Embryonic facial prominence (tissue), 1 donor: ENCODE measurements around the gene GTF3C1.

ENCODE experiments used
- DNase-seq: peaks from one replicate; pipeline ENCODE4 v3.0.0-alpha.2; 2016; ENCODE audit errors: extremely low spot score

The GTF3C1 gene

DNA sequence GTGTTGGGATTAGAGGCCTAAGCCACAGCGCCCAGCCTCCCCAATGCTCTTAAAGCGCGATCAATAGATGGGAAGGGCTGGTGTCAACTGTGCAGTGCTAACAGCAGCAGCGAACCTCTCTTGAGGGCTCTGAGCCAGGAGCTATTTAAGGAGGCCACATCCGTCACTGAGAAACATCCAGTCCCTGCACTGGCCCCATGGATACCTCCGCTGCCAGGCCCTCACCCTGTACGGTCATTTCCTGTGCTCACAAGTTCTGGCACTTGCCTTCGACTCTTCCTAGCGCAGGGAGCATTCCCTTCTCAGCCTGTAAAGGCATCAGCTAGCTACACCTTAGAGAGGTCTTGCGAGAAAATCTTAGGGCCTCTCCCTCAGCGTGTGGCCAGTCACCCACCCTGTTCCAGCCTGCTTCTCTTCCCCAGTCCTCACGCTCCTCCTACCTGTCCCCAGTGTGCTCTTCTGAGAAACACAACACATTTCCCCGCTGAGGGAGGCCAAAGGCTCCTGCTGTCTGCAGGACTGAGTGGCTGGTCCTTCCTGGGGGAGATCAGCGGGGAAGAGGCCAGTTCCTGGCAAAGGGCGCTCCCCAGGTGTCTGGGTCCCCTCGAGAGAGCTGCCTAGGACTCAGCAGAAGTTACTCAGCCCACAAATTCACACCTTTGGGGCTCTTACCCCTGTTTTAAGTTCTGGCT, 28.6 kb downstream of the GTF3C1 start:
- no peak for DNase-seq

DNA sequence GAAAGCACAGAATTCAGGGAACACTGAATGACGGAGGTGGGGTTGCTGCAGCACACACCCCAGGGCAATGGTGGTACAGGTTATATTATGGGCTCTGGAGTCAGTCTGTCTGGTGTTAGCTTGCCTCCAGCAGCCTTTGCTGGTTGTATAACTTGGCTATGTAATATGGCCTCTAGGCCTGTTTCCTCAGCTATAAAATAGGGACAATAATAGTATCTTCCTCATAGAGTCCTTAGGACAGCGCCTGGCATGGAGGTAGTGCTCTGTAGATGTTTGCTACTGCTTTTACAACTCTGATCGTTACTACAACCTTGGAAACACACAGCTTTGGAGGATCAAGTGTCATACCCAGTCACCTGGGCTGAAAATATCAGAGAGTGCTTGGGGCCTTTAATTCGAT, 31.5 kb downstream of the GTF3C1 start:
- DNase-seq = no peak

DNA sequence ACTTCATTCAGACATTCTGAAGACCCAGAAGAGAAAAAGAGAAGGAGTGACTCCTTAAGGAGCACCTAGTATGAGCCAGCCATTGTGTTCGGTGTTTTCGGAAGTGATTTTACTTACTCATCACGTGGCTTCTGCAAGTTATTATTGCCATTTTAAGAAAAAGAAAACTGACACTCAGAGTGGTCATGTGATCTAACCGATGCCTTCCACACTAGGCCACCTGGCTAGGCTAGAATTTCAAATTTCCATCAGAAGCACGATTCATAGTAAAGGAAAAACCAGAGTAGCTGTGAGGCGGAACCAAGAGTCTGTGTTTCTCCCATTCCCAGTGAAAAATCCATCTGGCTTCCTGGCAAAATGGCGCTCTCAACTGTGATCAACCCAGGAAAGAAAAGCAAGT, 32.0 kb downstream of the GTF3C1 start:
- no peak for DNase-seq

DNA sequence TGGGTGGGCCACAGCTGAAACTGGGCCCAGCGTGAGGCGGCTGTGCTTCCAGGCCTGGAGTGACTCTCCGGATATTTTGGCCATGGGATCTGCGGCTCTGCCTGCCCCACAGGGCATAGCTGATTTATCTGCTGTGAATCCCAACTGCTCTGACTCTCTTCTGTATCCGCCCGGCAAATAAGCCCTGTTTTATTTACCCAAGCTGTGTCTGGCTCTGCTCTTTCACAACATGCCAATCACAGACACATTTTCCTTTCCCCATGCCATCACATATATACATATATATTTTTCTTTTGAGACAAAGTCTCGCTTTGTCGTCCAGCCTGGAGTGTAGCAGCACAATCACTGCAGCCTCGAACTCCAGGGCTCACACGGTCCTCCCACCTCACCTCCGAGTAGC, 33.3 kb downstream of the GTF3C1 start:
- DNase-seq = no peak

DNA sequence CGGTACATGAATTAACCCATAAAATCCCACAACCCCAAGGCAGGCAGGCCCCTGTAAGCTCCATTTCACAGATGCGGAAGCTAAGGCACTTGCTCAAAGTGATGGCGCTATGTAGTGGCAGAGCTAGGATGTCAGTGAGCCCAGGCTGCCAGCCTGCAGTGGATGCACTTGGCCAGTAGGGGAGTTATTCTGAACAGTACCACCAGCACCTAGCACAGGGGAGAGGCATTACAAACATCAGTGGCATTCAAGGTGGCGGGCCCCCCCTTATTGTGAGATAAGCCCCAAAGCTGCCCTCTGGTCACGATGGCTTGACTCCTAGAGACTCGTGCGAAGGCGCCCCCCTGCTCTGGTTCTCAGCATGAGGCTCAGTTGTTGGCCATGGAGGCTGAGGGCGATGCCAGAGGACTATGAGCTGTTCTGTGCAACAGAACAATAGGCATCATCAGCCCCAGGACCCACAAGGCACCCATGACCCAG, 33.8 kb downstream of the GTF3C1 start:
- DNase-seq = no peak

DNA sequence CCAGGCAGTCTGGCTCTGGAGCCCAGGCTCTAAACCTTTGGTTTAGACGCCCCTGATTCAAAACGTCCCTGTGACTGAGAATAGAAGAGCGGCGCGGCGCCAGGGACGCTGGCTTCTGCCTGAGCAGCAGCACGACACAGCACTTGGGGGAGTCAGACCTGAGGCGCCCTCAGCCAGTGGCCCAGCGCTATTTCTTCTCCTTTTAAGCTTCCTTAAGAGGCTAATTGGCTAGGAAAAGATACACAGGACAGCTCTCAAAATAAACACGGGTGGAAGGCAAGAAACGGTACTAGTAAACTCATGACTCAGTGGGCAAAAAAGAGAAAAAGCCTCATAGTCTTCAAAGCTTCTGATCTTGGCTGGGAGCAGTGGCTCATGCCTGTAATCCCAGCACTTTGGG, 34.9 kb downstream of the GTF3C1 start:
- no peak for DNase-seq

DNA sequence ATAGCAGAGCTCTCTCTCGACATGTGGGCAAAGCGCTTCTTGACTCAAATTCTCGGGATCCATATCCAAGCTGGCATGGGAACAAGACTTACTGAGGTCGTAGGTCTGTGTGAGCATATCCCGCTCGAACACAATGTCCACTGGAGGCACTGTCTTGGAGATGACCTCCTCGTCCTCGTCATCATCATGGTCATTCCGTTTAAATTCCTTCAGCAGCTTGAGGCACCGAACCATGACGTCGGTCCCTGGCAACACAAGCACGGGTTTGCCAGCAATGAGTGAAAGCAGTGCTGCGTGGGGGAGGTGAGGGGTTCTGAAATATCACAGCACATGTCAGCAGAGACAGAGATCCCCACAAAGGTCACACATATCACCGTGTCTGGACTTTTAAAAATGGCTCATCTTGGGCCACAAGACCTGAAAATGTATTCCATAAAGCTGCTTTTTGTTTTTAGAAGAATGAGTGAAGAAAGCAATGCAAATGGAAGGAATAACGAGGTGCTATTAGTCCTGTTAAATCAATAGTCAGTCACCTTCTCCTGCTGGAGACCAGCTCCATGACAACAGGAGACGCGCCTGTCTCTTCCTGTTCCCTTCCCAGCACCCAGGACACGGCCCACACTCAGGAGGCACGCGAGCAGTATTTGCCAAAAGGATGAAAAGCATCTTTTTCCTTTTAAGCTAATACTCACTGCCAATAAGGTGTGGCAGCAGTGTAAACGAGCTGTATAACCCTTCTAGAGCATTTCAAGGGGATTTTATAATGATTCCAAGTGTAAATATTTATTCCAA, 37.9 kb downstream of the GTF3C1 start:
- DNase-seq = no peak

DNA sequence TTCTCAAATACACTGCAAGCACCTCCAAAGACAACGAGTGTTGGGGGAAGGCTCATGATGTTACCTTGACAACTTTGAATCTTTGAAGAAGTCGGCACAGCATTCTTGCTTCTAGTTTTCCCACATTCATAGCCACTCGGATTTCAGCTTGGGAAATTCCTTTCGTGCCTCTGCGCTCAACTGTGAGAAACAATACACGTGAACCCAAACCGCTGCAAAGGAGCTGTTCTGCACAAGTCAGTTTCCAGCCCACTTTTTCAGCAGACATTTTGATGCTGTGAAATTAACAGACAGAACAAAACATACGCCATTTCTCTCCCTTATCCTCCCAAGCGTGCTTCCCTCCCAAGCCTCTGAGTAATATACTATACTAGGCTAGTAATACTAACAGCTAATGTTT, 41.2 kb downstream of the GTF3C1 start:
- no peak for DNase-seq

DNA sequence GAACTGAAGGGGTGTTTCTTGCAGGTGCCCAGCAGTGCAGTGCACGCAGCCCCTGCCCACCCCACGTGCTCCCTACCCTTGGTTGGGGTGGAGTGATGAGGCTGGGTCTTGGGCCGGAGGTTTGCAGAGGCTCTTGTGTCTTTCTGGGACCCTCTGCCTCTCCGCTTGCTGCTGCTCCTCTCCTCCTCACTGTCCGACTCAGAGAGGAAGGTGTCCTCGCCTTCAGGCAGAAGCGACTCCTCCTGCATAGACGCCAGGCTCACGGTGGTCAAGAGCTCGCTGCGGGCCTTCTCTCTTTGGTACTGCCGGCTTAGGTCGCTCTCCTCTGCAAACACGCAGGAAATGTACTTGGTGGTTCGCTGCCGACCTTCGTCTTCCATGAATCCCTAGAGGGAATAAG, 42.9 kb downstream of the GTF3C1 start:
- DNase-seq = no peak

DNA sequence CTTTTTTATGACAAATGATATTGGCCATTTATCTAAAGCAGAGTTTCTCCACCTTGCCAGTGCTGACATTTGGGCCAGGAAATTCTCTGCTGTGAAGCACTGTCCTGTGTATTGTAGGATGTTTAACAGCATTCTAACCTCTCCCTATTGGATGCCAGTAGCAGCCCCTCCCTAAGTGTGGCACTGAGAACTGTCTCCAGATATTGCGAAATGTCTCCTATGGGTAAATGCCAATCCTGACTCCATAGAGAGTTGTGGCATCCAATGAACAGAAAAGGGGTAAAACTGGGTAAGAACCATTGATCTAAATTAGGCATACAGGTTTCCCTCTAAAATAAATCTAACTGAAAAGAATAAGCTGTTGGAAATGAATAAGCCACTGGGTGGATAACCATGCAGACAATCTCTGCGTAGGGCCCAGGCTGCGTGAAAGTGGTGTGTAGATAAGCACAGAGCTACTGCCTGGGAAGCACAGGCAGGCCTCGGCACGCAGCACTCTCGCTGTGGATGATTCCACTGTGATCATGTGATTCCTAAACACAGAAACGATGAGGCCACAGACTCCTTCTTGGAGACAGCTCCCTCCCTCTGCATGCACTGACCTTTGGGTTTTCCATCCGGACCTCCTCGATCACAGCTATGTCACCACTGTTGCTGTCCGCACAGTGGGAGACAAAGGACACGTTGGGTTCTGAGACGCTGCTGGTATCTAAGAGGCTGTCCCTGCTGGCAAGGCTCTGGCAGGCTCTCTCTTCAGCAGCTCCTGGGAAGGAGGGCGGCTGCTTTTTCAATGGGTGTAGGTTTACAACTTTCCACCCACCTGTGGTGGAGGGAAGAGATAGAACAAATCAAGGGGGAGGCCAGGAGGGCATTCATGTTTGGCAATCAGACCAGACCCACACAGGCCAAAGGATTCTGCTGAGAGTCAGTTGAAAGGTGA, 44.1 kb downstream of the GTF3C1 start:
- no peak for DNase-seq

DNA sequence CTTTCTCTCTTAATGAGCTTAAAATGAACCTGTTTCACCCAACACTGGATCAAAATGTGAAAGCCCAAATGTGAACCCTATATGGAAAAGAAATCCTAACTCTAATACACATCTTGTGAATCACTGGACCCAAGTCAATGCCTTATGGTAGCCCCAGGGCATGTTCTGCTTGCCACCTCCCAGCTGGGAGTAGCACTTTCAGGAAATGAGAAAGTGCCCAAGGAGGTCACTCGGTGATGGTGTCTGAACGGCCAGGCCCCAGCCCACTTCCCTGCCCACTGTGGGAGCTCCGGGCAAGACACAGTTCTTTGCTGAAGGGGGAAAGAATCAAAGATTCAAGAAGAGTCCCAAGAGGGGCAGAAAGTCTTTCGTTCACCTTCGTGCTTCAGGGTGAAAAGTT, 46.1 kb downstream of the GTF3C1 start:
- no peak for DNase-seq

DNA sequence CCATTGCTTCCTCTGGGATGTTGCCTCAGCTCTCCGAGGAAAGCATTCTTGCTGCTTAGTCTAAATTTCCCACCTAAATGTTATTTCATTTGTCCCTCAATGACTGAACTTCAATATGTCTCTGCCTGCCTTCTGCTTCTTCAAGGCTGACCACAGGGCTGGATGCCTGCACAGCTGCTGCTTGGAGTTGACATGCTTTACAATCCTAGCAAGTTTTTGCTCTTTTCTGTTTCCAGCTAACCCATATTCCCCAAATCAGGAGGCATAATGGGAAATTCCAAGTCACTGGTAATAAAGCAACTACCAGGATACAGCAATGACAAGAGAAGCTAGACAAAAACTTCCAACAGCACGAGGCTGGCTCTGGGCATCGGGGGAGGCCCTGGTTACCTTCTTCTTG, 48.9 kb downstream of the GTF3C1 start:
- no peak for DNase-seq

DNA sequence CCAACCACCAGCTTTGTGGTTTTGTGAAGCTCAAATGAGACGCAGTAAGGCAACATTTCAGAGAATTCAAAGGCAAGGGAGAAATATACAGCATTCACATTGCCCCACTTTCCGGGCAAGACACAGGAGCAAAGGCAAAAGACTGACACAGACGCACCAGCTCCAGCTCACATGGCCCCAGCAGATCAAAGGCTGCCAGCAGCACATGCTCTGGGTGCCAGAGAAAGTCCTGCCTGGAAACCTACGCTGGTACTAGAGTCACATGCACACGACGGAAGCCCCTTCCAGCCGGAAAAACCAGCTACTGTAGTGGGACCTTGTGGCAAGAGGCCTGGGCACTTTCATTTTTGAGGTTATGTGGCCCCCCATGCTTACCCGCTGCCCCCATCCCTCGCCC, 50.1 kb downstream of the GTF3C1 start:
- DNase-seq = no peak

DNA sequence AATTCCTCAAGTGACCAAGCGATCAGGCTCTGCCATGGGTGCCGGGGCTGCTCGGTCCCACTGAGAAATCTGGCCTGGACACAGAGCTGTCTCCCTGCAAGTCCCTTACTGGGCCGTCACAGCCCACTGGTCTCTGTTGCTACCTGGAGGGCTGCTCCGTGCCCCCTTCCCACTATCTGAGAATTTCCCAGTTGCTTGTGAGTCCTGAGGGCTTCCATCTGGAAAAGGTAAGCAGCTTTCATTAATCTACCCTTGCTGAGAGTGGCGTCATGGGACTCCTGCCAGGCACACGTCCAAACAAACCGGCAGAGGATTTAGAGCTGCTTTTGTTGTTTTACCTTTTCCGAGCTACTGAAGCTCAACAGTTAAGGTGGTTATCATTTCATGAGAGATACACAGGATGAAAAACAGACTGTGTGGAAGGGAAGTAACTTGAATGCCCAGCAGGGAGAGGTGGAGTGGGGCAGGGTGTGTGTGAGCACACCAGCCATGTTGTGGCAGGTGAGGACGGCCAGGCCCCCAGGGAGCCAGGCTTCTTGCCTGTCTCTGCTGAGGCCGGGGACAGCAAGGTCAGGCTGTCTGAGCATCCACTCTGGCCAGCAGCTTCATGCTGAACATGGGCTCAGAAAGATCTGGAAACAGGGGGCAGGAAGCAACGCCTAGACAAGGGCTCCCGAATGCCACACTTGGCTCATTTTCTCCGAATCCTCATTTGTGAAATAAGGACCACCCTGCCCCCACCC, 50.6 kb downstream of the GTF3C1 start:
- DNase-seq = no peak

DNA sequence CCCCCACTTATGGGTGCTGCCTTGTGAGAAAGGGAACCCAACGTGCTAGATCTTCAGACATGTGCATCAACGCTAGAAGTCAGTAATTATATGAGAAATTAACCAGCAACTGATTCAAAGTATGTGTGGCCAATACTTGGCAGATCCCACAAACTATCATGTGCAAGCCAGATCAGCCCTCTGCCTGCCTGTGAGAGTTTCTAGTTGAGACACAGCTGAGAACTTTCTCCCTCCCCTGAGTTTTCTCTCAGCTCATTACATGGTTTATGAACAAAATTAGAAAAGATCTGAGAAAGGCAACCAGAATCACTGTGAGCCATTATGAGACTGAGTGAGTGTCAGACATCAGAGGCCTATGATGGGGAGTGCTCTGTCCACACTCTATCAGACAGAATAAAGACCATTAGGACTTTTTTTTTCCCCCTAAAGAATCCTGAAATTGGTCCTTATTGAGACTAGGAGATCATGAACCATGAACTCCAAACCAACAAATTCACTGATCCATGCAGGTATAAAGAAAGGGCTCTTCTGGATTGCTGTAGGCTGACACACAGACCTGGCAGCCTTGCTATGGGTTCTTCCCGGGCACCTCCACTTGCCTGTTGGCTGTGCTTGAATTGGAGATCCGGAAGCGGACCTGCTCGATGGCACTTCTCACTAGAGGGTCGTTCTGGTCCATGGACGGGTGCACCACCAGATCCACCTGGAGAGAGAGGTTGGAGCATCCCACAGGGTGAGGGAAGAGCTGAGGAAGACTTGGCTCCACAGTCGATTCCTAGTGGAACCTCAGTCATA, 51.5 kb downstream of the GTF3C1 start:
- no peak for DNase-seq

DNA sequence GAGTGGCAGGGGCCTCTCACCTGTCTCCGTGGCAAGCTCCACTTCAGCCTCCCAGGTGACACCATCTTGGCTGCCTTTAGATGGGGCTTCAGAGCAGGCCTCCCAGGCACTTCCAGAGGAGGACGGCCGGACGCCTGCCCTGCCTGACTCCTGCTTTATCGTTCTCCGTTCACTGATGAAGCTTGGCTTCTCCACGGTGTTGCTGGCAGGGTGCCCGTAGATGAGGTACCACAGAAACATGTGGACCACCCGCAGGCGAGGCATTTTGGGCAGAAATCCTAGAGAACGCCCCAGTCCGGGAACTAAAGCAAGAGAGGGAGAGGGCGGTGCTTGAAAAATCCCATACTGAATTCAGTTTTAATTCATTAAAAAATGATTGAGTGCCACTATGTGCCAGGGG, 54.5 kb downstream of the GTF3C1 start:
- no peak for DNase-seq

DNA sequence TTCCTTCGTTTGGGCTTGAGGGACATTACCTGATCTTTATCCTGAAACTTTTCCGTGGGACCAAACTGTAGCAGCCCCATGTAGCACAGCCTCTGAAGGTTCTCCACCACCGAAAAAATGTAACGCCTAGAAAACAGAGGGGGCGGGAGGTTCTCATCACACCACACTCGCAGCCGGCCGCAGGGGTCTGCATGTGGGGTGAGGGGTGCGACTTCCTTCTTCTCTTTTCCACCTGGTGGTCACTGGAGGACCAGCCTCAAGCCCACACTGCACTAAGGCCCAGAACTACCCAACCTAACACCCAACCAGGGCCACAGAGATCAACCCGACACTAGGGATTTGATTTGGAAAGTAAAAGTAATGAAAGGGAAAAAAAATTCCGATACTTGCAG, 57.1 kb downstream of the GTF3C1 start:
- DNase-seq = no peak

DNA sequence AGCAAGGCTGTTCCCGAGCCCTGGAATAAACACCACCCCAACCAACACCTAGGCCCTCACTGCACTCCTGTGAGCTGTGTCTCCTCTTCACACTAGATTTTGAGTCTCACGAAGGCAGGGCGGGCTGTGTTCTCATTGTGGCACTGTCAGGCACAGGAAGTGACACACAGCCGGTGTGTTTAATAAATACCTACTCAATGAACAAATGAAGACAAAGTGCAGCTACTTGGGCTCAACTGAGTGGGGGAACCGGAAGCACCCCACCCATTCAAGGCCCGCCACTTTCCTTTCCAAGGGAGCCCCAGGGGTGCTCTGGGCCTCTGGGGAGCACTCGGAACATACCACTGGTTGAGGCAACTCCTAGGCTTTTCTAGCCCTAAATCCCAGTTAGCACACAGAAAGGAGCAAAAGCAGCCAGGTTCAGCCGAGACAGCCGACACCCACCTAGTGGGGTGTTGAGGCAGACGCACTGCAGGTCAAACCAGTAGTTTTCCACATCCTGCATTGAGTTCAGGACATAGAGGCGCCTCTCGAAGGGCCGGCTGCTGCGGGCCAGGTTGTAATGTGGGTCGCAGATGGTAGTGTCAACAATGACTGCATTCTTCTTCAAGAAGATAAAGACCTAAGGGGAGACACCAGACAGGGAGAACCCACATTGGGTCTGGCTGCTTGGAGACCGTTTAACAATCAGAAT, 57.7 kb downstream of the GTF3C1 start:
- DNase-seq = no peak

DNA sequence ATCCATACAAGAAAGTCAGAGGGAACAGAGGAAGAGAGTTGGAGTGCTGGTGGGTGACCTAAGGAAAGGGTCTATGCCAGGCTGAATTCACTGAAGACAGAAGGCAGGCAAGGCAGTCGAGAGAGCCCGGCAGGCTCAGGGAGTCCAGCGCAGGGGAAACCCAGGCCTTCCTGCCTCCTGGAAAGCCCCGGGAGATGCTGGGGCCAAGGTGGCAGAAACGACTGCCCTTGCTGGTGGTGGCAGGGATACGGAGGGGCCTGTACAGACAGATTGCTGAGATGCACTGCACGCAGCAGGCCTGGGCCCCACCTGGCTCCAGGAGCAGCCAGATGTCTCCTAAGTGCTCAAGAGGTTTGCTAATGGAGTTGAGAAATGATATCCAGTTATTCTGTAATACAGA, 59.8 kb downstream of the GTF3C1 start:
- DNase-seq = no peak

DNA sequence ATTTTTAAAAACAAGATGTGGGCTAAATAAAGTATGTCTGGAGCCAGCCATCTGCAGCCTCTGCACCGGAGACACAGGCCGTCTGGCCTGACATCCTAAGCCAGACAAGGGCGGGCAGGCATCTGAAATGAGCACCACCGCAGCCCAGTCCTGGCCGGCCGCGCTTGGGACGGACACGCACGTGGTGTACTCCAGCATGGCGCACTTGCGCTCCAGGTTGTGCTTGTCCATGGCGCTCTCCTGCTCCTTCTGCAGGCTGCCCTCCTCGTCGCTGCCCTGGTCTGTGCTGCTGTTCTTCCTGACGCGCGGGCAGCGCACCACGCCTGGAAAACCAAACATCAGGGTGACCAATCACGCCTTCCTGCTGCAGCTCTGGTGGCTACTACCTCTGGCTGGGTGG, 60.3 kb downstream of the GTF3C1 start:
- DNase-seq = no peak
